ENCODE measurements around the gene JARID2. TPM values are rescaled to one million over a fixed set of nuclear protein-coding genes. Genes with fewer than 3 reads are reported as not detected.

Gene JARID2
- total RNA-seq, 1 donor from 2014 or later: 65.6 TPM

DNA sequence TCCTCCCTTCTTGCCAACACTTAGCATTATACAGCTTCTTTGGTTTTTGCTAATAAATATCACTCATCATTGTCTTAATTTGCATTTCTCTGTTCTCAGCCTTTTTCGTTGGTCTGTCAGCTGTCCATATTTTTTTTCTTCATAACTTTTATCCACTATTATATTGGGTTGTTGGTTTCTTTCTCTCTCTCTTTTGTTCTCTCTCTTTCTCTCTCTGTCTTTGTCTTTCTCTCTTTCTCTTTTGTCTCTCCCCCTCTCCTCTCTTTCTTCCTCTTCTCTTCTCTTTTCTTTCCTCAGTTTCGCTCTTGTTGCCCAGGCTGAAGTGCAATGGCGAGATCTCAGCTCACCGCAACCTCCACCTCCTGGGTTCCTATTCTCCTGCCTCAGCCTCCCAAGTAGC, 36.5 kb downstream of the JARID2 start:
- TF ChIP-seq, protein P1, sequence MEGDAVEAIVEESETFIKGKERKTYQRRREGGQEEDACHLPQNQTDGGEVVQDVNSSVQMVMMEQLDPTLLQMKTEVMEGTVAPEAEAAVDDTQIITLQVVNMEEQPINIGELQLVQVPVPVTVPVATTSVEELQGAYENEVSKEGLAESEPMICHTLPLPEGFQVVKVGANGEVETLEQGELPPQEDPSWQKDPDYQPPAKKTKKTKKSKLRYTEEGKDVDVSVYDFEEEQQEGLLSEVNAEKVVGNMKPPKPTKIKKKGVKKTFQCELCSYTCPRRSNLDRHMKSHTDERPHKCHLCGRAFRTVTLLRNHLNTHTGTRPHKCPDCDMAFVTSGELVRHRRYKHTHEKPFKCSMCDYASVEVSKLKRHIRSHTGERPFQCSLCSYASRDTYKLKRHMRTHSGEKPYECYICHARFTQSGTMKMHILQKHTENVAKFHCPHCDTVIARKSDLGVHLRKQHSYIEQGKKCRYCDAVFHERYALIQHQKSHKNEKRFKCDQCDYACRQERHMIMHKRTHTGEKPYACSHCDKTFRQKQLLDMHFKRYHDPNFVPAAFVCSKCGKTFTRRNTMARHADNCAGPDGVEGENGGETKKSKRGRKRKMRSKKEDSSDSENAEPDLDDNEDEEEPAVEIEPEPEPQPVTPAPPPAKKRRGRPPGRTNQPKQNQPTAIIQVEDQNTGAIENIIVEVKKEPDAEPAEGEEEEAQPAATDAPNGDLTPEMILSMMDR (IDR thresholded peaks at IDR 0.05; ENCODE audit: unreplicated experiment): no peak
- Mint-ChIP-seq H3K9me3 (ENCODE audit: low read depth) (no peaks in the 10 kb centered on the region), H3K27ac (no peak overlapping the region), H3K27me3 (no peaks in the 10 kb centered on the region), H3K4me3 (ENCODE audit: low read depth) (no peak overlapping the region), H3K36me3 (ENCODE audit: insufficient read depth) (peaks cover 6% of the 10 kb centered on the region), H3K4me1 (ENCODE audit: low read depth) (peaks cover 45% of the 10 kb centered on the region)
- DNase-seq (ENCODE audit: low spot score, unreplicated experiment): no peak

DNA sequence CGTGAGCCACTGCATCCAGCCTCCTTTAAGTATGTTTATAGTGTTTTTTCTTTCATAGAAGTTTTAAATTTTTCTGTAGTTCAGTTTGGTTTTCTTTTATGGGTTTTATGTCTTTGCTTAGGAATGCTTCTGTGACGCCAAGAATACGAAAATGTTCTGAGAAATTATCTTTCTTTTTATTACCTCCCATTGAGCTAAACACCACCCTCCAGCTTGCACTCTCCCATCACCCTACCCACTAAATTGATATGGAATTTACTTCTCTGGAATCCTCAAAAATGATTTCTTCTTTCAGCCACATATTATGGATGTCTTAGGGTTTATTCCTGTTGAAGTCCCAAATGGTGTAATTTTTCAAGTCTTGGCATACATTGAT, 38.1 kb downstream of the JARID2 start:
- TF ChIP-seq, protein P1 (IDR thresholded peaks at IDR 0.05; ENCODE audit: unreplicated experiment): no peak
- Mint-ChIP-seq H3K27me3 (no peaks in the 10 kb centered on the region), H3K4me1 (ENCODE audit: low read depth) (peaks cover 40% of the 10 kb centered on the region), H3K36me3 (ENCODE audit: insufficient read depth) (peaks cover 10% of the 10 kb centered on the region), H3K27ac (no peak overlapping the region), H3K4me3 (ENCODE audit: low read depth) (no peak overlapping the region), H3K9me3 (ENCODE audit: low read depth) (peaks cover 2% of the 10 kb centered on the region)
- DNase-seq (ENCODE audit: low spot score, unreplicated experiment): no peak

DNA sequence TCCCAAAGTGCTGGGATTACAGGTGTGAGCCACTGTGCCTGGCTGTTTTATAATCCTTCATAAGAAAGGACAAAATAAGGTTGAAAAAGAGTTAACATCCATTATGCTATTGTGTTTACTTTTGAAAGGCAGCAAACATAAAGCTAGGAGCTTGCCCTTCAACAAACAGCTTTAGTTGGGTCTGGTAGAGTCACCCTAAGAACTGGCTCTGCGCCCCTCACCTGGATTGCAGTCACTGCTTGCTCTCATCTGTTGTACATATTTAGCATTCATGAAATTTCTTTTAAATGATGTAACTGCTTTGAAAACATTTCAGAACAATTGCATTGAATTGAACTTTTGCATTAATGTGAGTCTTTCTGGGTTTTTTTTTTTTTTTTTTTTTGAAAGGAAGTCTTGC, 38.9 kb downstream of the JARID2 start:
- no peak for DNase-seq (ENCODE audit: low spot score, unreplicated experiment)
- Mint-ChIP-seq H3K27ac (peak overlapping the region; percentile 49), H3K9me3 (ENCODE audit: low read depth) (peaks cover 3% of the 10 kb centered on the region), H3K4me3 (ENCODE audit: low read depth) (no peak overlapping the region), H3K27me3 (no peaks in the 10 kb centered on the region), H3K36me3 (ENCODE audit: insufficient read depth) (peaks cover 10% of the 10 kb centered on the region), H3K4me1 (ENCODE audit: low read depth) (peaks cover 33% of the 10 kb centered on the region)
- TF ChIP-seq, protein P1 (IDR thresholded peaks at IDR 0.05; ENCODE audit: unreplicated experiment): no peak

DNA sequence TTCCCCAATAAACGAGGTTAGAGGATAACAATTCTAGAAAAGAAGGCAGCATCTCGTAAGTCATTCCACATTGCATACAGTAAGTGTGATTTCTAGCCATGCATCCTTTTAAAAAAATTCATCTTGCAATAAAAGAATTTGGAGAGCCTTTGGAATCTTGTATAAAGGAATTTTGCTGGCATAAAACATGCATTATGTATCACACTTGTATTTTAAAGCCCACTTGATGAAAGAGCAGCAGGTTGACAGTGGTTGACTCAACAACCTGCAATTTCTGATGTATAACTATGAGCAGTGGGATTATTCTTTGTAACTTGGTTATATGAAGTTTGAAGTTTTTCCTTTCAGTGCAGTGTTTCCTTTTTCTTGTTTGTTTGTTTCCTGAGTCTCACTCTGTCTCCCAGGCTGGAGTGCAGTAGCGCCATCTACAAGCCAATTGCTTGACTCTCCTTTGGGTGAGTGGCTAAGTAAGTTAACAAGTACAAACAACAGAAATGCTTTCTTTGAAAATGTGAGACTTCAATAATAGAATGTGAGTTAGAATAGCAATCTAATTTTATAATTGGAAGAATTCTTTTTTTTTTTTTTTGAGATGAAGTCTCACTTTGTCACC, 39.9 kb downstream of the JARID2 start:
- TF ChIP-seq, protein P1 (IDR thresholded peaks at IDR 0.05; ENCODE audit: unreplicated experiment): no peak
- Mint-ChIP-seq H3K36me3 (ENCODE audit: insufficient read depth) (peaks cover 14% of the 10 kb centered on the region), H3K4me3 (ENCODE audit: low read depth) (no peak overlapping the region), H3K27me3 (no peaks in the 10 kb centered on the region), H3K27ac (no peak overlapping the region), H3K9me3 (ENCODE audit: low read depth) (peaks cover 3% of the 10 kb centered on the region), H3K4me1 (ENCODE audit: low read depth) (peaks cover 26% of the 10 kb centered on the region)
- no peak for DNase-seq (ENCODE audit: low spot score, unreplicated experiment)

DNA sequence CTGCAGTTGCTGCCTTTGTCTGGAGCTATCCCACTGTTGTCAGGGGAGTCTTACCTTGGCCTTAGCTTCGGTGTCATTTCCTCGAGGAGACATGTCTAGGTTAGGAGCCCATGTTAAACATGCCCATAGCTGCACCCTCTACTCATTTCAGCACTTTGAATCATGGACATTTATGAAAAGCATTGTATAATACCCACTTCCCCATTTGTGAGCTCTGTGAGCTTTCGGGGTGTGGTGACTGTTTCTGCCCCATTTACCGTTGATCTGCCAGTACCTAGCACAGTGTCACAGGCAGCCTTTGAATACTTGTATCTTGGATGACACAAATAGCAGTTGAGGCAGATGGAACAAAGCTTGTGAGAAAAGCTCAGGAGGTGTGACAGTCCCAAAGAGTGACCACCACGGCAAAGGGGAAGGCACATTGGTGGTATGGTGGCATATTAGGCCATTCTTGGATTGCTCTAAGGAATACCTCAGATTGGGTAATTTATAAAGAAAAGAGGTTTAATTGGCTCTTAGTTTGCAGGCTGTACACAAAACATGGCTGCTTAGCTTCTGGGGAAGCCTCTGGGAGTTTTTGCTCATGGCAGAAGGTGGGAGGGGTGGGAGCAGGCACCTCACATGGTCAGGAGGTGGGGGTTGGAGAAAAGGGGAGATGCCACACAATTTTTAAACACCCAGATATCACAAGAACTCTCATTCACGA, 42.0 kb downstream of the JARID2 start:
- no peak for DNase-seq (ENCODE audit: low spot score, unreplicated experiment)
- no peaks in the 10 kb centered on the region for H3K27me3 Mint-ChIP-seq
- H3K9me3 Mint-ChIP-seq (ENCODE audit: low read depth): peaks cover 3% of the 10 kb centered on the region
- peaks cover 13% of the 10 kb centered on the region for H3K4me1 Mint-ChIP-seq (ENCODE audit: low read depth)
- no peak overlapping the region for H3K4me3 Mint-ChIP-seq (ENCODE audit: low read depth)
- peaks cover 15% of the 10 kb centered on the region for H3K36me3 Mint-ChIP-seq (ENCODE audit: insufficient read depth)
- TF ChIP-seq, protein P1 (IDR thresholded peaks at IDR 0.05; ENCODE audit: unreplicated experiment): no peak
- no peak overlapping the region for H3K27ac Mint-ChIP-seq

All from progenitor cell of endocrine pancreas (in vitro differentiated cells).